ENCODE data around the gene IMP3. TPM values are rescaled to one million over a fixed set of nuclear protein-coding genes. Genes with fewer than 3 reads are reported as not detected.

IMP3 gene
- total RNA-seq, 1 experiment from 2014 or later: 56.0 TPM

GRCh38 chr15:75620058-75620820, 19.8 kb downstream of the IMP3 start:
- no peak overlapping the region for H3K4me3 ChIP-seq (ENCODE audit: low read depth in 2 of 2, low read length in 2 of 2)
- ATAC-seq (no peak), DNase-seq (ENCODE audit: low read depth, low spot score) (no peak)
- no peak overlapping the region for H3K27ac ChIP-seq (ENCODE audit: low read length)
- H3K4me1 ChIP-seq (ENCODE audit: control insufficient read depth, insufficient read depth, low read length): no peaks in the 10 kb centered on the region
- H3K36me3 ChIP-seq (ENCODE audit: control insufficient read depth, insufficient read depth, low read length): peaks cover 19% of the 10 kb centered on the region
- in situ Hi-C loops (cut with HindIII; ENCODE audit: low pct_unique_long_range_greater_than_20kb, low sequenced_read_pairs): no loop called here
- ChIA-PET POLR2A (no interaction called here), CTCF (no interaction called here)
- intact Hi-C loops (cut with micrococcal nuclease; ENCODE audit: unreplicated experiment): no loop called here
- H3K27me3 ChIP-seq (ENCODE audit: control insufficient read depth, insufficient read depth, low read length): no peaks in the 10 kb centered on the region
- H3K9me3 ChIP-seq (ENCODE audit: control insufficient read depth, insufficient read depth, low read depth, low read length): no peaks in the 10 kb centered on the region
- no TSS peak for BruUV-seq (replicated peaks)
- TF ChIP-seq POLR2AphosphoS5 (IDR thresholded peaks at IDR 0.05; ENCODE audit: low read depth, low read length) (no peak), SIN3A (IDR thresholded peaks at IDR 0.05; ENCODE audit: borderline replicate concordance, insufficient read depth, low read depth, low read length) (no peak), CTCF (IDR thresholded peaks at IDR 0.05) (no peak), TCF7L2 (IDR thresholded peaks at IDR 0.05; ENCODE audit: low read depth, low read length) (no peak)
- TF ChIP-seq, protein P1, sequence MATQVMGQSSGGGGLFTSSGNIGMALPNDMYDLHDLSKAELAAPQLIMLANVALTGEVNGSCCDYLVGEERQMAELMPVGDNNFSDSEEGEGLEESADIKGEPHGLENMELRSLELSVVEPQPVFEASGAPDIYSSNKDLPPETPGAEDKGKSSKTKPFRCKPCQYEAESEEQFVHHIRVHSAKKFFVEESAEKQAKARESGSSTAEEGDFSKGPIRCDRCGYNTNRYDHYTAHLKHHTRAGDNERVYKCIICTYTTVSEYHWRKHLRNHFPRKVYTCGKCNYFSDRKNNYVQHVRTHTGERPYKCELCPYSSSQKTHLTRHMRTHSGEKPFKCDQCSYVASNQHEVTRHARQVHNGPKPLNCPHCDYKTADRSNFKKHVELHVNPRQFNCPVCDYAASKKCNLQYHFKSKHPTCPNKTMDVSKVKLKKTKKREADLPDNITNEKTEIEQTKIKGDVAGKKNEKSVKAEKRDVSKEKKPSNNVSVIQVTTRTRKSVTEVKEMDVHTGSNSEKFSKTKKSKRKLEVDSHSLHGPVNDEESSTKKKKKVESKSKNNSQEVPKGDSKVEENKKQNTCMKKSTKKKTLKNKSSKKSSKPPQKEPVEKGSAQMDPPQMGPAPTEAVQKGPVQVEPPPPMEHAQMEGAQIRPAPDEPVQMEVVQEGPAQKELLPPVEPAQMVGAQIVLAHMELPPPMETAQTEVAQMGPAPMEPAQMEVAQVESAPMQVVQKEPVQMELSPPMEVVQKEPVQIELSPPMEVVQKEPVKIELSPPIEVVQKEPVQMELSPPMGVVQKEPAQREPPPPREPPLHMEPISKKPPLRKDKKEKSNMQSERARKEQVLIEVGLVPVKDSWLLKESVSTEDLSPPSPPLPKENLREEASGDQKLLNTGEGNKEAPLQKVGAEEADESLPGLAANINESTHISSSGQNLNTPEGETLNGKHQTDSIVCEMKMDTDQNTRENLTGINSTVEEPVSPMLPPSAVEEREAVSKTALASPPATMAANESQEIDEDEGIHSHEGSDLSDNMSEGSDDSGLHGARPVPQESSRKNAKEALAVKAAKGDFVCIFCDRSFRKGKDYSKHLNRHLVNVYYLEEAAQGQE (IDR thresholded peaks at IDR 0.05; ENCODE audit: insufficient read depth in 1 of 2, low read depth in 2 of 2, low read length in 1 of 2): no peak

DNA sequence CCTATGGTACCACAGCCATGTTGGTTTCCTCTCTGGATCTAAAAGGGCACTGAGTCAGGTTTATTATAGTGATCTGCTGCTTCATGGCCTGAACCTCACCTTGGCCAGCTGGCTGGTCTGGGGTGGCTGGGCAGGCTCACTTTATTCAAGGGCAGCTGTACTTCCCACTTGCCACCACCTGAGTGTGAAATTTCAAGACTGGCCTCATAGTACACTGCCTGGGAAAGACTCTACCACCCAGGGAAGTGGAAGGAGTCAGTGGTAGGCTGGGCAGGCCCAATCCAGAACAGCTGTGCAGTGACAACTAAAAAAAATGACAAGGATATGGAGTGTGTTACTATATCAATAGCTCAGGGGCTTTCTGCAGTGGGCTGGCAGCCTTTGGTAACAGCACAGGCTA, 23.3 kb downstream of the IMP3 start:
- POLR2A ChIA-PET: no interaction called here
- DNase-seq (ENCODE audit: low read depth, low spot score) (no peak), ATAC-seq (peak; percentile 64)
- Histone ChIP-seq H3K27me3 (ENCODE audit: control insufficient read depth, insufficient read depth, low read length) (no peaks in the 10 kb centered on the region), H3K4me3 (ENCODE audit: low read depth in 2 of 2, low read length in 2 of 2) (no peak overlapping the region), H3K9me3 (ENCODE audit: control insufficient read depth, insufficient read depth, low read depth, low read length) (no peaks in the 10 kb centered on the region), H3K36me3 (ENCODE audit: control insufficient read depth, insufficient read depth, low read length) (peaks cover 29% of the 10 kb centered on the region), H3K4me1 (ENCODE audit: control insufficient read depth, insufficient read depth, low read length) (no peaks in the 10 kb centered on the region), H3K27ac (ENCODE audit: low read length) (no peak overlapping the region)
- intact Hi-C loops (cut with micrococcal nuclease; ENCODE audit: unreplicated experiment): no loop called here
- no peak for TF ChIP-seq TCF7L2 (IDR thresholded peaks at IDR 0.05; ENCODE audit: low read depth, low read length)
- no peak for TF ChIP-seq POLR2AphosphoS5 (IDR thresholded peaks at IDR 0.05; ENCODE audit: low read depth, low read length)
- TF ChIP-seq SIN3A (IDR thresholded peaks at IDR 0.05; ENCODE audit: borderline replicate concordance, insufficient read depth, low read depth, low read length): no peak
- TF ChIP-seq, protein P1 (IDR thresholded peaks at IDR 0.05; ENCODE audit: insufficient read depth in 1 of 2, low read depth in 2 of 2, low read length in 1 of 2): no peak
- no peak for TF ChIP-seq CTCF (IDR thresholded peaks at IDR 0.05)
- CTCF ChIA-PET: no interaction called here
- BruUV-seq (replicated peaks): TSS peak; percentile 61
- in situ Hi-C loops (cut with HindIII; ENCODE audit: low pct_unique_long_range_greater_than_20kb, low sequenced_read_pairs): no loop called here
